GM18520 (cell line): ENCODE data around the gene SPRYD3.
"Not testable (repeated sequence)": the region's sequence is repeated elsewhere in the genome, so short reads cannot be mapped to it uniquely, and the experiment has no call there.

Experiments
- ATAC-seq: cut with Tn5 transposase; IDR thresholded peaks from one replicate; pipeline ENCODE4 v1.9.1; 2021; ENCODE audit not compliant: unreplicated experiment

SPRYD3 gene

GRCh38 chr12:53036802-53037201 lies 42.4 kb downstream of the SPRYD3 start:
- no peak for ATAC-seq

DNA sequence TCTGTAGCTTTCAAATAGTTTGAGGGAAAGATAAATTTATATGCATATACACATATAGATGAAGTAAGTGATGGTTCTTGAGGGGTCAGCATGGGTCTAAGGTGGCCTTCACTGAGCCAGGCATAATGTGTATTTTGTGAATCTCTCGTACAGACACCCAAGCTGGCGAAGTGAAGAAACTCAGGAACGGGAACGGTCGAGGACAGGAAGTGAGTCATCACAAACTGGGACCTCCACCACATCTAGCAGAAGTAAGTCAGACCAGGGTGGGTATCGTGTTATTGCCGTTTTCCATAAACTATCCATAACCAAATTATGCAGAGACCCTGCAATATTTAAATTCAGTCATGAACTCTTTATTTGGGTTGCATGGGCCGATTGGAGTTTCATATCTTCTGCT lies 44.7 kb downstream of the SPRYD3 start:
- no peak for ATAC-seq

- not testable (repeated sequence) for ATAC-seq
These were observed 45.4 kb downstream of the SPRYD3 start for GRCh38 chr12:53033832-53034231.

DNA sequence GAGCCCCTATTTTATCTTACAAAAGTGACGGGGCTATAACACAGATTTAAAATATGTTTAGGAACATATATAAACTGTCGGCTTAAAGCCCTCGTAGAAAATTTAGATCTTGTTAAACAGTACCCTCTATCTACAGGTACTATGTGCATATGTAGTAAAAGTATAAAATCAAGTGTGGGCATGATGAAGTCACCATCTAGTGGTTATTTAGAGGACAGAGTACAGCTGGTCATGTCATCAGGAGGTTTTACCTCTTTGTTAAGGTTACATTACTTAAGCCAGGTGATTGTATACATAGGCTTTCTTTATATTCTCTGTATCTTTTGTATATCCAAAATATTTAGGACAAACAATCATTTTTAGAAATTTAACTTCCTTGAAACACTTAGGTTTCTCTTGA lies 47.6 kb downstream of the SPRYD3 start:
- no peak for ATAC-seq

DNA sequence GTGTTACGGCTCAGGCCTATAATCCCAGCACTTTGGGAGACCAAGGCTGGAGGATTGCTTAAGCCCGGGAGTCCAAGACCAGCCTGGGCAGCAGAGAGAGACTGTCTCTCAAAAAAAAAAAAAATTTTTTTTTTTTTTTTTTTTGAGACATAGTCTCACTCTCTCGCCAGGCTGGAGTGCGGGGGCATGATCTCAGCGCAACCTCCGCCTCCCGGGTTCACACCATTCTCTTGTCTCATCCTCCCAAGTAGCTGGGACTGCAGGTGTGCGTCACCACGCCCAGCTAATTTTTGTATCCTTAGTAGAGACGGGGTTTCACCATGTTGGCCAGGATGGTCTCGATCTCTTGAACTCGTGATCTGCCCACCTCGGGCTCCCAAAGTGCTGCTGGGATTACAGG lies 52.2 kb downstream of the SPRYD3 start:
- ATAC-seq: not testable (repeated sequence)

DNA sequence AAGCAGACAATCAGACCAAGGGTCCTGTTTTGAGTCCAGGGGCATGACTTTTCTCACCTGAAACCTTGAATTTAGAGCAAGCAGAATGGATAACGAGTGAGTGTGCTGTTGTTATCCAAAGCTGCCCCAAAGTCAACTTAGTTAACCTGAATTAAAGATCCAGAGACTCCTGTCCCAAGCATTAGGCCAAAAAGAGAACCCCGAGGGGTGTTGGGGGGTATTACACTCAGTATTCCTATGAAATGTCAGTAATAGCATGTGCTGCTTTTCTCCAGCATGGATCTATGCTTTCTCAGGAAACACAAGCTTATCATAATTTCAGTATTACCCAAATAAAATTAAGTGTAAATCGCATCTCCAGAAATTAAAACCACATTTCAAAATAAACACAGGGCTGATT lies 53.9 kb downstream of the SPRYD3 start:
- ATAC-seq: no peak

GRCh38 chr12:53014709-53015108 lies 64.5 kb downstream of the SPRYD3 start:
- ATAC-seq: no peak
